Esophagus muscularis mucosa (tissue), 3 donors: ENCODE measurements around the gene ENDOU.

ENCODE experiments used
- POLR2A ChIP-seq: fragments of 450-650 bp; IDR thresholded peaks from one replicate; pipeline ENCODE4 v1.6.1; 2017; ENCODE audit warnings: antibody characterized with exemption, moderate library complexity, mild to moderate bottlenecking, low read depth
- POLR2AphosphoS5 ChIP-seq, 2 donors: sonication (generic); formaldehyde crosslinking; IDR thresholded peaks; one replicate each; pipeline ENCODE4 v1.6.1; 2017; ENCODE audit warnings: antibody characterized with exemption in 2 of 2
- TF ChIP-seq, protein P1 (sequence below), 3 experiments: fragments of 200-600 bp in 2 of 3; fragments of 450-650 bp in 1 of 3; sonication (generic) in 2 of 3; IDR thresholded peaks; one replicate each; pipeline ENCODE4 v1.5.1; 2017 to 2019; ENCODE audit warnings: antibody characterized with exemption in 3 of 3, mild to moderate bottlenecking in 2 of 3, moderate library complexity in 1 of 3

- TF ChIP-seq, protein P1, sequence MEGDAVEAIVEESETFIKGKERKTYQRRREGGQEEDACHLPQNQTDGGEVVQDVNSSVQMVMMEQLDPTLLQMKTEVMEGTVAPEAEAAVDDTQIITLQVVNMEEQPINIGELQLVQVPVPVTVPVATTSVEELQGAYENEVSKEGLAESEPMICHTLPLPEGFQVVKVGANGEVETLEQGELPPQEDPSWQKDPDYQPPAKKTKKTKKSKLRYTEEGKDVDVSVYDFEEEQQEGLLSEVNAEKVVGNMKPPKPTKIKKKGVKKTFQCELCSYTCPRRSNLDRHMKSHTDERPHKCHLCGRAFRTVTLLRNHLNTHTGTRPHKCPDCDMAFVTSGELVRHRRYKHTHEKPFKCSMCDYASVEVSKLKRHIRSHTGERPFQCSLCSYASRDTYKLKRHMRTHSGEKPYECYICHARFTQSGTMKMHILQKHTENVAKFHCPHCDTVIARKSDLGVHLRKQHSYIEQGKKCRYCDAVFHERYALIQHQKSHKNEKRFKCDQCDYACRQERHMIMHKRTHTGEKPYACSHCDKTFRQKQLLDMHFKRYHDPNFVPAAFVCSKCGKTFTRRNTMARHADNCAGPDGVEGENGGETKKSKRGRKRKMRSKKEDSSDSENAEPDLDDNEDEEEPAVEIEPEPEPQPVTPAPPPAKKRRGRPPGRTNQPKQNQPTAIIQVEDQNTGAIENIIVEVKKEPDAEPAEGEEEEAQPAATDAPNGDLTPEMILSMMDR (IDR thresholded peaks at IDR 0.05) = no peak
- TF ChIP-seq POLR2A (no peak), POLR2AphosphoS5 (IDR thresholded peaks at IDR 0.05) (no peak)
Measured at GRCh38 chr12:47766502-47767215, 41.4 kb upstream of the ENDOU start.
